Activated CD8-positive, alpha-beta memory T cell treated with anti-CD3 and anti-CD28 coated beads for 4 hours (primary cell): ENCODE results near the gene CCT3.
A peak's percentile ranks its signal among the peaks of the same experiment; 100 is the strongest.
"Not testable (repeated sequence)": the region's sequence is repeated elsewhere in the genome, so short reads cannot be mapped to it uniquely, and the experiment has no call there.

Experiments
- DNase-seq, 2 donors: peaks; one replicate each; pipeline ENCODE4 v3.0.0-alpha.2; 2020; ENCODE audit warnings: low read depth in 2 of 2

Gene CCT3

GRCh38 chr1:156338180-156338976 is at the start of gene CCT3, which contains the start of gene TSACC:
CCT3 (minus strand) TSS chr1:156338292; CDS start chr1:156338184, 108 bp downstream.
TSACC (plus strand) TSS chr1:156338526; CDS start chr1:156339758, 1,232 bp downstream.
- peak; percentile 98 for DNase-seq

- no peak for DNase-seq
Measured at GRCh38 chr1:156387870-156388173, 49.7 kb upstream of the CCT3 start.

DNA sequence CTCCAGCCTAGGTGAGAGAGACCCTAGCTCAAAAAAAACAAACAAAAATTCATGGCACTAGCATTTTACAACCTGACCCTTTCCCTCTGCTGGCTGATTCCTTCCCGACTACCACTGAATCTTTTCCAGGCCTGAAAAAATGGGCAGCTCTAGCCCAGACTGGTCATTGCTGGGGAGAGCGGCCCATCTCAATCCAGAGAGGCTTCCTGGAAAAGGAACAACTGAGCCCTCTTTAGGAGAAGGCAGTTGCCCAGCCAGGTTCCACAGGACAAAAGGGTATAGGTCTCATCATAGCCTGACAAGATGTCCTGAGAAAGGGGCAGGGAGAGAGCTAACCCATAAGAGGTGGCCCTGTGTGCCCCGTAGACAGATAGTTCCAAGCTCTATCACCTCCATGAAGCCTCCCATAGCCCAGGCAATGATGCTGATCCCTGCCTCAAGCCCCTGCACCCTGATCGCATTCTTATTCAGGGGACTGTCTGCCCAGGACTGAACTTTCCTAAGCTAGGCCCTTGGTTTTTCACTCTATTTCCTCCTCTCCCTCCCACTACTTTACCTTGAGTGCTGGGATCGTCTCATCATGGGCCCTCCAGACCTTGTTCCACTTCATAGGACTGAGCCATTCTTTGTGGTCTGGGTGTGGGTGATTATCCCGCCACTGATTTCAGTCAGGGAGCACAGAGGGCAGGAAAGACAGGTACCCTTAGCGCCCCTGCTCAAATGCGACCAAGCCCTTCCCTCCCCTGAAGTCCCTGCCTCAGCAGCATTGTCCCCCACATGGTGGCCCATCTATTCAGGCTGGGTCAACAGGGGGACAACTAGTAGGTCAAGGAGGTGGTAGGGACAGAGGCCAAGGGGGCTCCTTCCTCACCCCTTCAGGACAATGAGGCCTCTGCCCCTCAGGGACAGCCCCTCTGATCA is 49.1 kb upstream of the CCT3 start:
- DNase-seq, result no peak

DNA sequence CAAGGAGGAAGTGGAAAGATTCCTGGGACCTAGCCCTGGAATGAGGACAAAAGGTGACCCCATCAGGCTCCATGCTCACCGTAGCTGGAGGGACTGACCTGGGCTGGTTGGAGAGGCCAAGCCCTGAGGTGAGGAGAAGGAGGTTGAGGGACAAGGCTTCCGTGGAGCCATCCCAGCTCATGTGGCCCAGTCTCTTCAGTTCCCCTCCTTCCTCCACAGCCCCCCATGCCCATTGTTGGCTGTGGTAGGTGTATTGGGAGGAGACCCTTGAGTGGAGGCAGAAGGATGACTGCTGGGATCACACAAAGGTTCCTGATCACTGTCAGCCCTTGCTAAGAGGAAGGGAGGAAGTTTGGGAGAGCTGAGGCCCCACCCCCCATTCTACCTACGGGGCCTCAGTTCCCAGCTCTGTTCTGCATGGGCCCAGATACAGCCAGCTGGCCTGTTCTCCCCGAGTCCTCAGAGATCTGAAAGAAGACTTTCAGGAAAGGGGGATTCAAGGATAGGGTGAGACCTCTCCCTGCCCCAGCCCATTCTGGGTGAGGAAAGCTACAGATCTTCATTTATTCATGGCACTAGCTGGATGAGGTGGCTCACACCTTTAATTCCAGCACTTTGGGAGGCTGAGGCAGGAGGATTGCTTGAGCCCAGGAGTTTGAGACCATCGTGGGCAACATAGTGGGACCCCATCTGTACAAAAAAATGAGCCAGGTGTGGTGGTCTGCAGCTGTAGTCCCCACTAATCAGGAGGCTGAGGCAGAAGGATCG is 48.2 kb upstream of the CCT3 start:
- DNase-seq, result no peak

- peak; percentile 52 to 53 for DNase-seq
Measured at GRCh38 chr1:156385534-156386031, 47.5 kb upstream of the CCT3 start.

DNA sequence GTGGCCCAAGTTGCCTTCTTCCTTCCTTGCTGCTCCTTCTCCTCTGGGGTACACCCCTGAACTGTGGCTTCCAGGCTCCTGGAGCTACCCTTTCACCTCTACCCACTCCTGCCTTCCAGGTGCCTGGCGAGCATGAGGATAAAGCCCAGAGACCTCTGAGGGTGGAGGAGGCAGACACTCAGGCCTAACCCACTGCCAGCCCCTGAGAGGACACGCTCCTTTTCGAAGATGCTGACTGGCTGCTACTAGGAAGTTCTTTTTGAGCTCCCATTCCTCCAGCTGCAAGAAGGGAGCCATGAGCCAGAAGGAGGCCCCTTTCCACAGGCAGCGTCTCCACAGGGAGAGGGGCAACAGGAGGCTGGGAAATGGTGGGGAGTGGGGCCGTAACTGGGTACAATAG is 46.6 kb upstream of the CCT3 start:
- DNase-seq, result no peak

DNA sequence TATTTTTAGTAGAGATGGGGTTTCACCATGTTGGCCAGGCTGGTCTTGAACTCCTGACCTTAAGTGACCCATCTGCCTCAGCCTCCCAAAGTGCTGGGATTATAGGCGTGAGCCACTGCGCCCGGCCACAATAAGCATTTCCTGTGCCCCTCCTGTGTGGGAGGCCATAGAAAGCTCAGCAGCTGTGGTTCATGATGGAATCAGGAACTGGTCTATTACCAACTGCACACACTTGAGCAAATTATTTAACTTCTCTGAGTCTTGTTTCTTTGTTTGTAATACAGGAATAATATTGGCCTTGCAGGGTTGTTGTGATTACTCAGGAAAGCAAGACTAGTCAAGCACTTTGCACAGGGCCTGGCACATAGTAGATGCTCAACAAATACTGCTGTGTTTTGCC is 45.9 kb upstream of the CCT3 start:
- no peak for DNase-seq

DNA sequence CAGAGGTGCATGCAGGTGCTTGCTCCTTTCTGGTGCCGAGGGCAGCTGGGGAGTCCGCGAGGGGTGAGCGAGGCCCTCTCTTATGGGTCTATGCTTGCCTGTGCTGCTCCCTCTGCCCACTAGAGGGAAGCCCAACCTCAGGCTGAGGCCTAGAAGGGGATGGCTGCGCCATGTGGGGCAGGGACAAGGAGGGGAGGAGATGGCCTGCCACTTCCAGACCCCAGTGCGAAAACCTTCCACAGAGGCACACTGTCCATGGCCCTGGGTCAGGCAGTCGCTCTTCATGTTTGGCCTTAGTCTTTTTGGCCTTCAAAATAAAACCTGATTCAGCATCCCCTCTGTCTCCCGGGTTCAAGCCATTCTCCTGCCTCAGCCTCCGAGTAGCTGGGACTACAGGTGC is 44.9 kb upstream of the CCT3 start:
- DNase-seq, result peak; percentile 10 to 26

- no peak for DNase-seq
Measured at GRCh38 chr1:156382561-156382960, 44.5 kb upstream of the CCT3 start.

- DNase-seq, result no peak
Measured at GRCh38 chr1:156379420-156380165, 41.5 kb upstream of the CCT3 start.

DNA sequence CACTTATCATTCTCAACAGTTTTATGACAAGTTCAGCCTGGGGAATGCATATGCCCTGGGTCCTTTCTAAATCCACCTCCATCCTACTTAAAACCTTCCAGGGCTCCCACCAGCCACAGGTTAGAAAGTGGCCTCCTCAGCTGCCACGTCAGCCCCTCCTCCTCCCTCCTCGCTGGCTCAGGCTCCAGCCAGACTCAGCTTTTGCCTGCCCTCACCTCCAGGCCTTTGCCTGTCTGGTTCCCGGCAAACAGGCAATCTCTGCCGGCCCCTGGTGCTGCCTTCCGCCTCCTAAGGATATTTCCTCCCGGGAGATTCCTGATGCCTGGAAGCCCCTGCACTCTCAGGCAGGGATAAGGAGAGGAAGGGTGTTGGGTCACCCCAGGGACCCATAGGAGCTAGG is 40.5 kb upstream of the CCT3 start:
- DNase-seq, result no peak

DNA sequence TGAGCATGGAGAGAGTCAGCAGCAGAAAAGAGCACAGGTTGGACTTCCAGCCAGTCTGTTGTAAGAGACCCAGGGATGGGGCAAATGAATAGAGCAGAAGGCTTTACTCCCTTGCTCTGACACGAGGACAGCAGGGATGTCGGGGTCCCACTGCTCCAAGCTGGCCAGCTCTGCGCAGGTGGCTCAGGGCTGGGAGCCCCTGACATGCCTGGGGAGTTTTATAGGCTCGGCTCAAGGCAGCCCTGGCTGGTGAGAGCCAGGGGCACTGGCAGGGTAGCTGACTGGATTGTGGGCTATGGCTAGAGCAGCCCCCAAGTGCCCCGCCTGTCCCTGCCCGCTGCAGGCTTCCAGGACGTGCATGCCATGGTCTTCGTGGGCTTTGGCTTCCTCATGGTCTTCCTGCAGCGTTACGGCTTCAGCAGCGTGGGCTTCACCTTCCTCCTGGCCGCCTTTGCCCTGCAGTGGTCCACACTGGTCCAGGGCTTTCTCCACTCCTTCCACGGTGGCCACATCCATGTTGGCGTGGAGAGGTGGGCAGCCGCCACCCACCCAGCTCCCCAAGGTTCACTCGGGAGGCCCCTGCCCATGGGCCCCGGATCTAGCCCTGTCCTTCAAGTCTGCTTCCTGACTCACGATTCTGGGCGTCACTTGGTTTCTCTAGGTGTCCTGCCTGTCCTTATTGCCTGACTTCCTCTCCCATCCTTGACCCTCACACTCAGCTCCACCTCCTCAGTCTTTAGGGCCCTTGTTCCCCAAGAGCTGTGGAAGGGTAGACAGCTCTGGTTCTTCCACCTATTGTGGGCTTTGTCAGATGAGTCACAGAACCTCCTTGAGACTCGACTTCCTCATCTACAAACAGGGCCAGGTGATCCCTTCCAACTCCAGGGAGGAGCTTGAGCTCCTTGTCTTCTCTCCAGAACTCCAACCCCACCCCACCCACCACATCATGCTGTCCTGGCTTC is 39.1 kb upstream of the CCT3 start:
- DNase-seq, result no peak

DNA sequence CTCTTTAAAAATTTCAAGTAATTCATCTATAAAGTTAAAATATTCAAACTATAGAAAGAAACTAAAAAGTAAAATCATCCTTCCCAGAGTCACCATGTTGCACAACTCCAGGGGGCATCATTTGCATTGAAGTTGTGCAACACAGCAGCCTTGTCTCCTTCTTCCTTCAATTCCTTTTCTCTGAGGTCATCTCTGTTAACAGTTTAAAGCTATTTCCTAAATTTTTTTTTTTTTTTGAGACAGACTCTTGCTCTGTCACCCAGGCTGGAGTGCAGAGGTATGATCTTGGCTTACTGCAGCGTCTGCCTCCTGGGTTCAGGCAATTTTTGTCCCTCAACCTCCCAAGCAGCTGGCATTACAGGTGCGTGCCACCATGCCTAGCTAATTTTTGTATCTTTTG is 38.1 kb upstream of the CCT3 start:
- no peak for DNase-seq

DNA sequence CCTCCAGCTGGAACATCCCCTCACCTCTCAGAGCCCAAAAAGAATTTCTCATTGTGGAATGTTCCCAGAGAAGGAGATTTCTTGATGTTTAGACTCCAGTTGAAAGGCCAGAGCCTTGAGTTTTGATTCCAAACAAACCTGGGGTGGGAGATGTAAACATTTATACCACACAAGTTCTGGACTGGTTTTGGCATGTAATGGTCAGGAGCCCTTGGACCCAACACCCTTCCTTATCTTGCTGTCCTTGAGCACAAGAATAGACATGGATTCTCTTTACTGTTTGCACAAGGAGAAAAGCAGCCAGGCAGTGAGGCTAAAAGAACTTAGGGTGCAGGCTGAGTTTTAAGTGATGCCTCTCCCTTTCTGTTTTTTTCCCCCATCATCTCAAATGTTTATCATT is 35.5 kb upstream of the CCT3 start:
- DNase-seq, result no peak

DNA sequence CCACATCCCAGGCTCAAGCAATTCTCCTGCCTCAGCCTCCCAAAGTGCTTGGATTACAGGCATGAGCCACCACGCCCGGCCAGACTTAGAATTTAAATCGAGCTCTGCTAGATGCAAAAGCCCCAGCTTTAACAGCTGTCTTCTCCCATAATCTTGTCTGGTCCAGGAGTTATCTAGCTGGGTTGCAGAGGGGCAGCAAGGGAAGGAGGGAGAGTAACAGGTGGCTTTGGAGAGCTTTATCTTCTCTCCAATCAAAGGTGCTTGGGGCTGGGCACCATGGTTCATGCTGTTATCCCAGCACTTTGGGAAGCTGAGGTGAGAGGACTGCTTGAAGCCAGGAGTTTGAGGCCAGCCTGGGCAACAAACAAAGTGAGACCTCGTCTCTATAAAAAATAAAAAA is 34.8 kb upstream of the CCT3 start:
- no peak for DNase-seq

GRCh38 chr1:156372265-156372586 is 34.1 kb upstream of the CCT3 start:
- no peak for DNase-seq

DNA sequence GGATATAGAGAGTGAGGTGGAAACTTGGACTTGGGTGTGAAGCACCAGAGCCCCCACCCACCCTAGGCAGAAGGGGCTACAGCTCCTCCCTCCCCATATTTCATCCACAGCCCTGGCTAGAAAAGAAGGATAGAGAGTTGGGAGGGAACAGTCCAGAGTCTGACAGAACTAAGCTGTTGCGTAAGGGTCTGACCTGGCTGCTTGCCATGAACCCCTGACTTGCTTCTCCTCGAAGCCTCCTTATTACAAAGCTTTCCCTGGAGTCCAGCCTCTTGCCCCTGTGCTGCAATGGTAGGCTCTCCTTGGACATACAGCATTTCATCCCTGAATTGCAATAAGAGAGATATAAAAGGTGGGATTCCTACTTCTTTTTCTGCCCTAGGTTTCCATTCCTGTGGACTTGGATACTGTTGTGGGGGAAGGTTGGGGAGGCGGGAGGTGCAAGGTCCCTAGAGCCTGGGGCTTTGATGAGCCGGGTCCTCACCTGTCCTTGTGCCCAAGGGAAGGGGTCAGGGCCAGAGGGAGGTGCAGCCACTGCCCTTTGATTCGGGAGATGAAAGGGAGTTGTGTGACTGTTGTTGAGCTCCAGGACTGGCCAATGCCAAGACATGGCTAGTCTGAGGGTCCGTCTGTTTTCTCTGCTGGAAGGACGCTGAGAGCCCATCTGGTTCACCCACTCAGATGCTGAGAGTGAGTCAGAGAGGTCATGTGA is 33.6 kb upstream of the CCT3 start:
- DNase-seq, result no peak

DNA sequence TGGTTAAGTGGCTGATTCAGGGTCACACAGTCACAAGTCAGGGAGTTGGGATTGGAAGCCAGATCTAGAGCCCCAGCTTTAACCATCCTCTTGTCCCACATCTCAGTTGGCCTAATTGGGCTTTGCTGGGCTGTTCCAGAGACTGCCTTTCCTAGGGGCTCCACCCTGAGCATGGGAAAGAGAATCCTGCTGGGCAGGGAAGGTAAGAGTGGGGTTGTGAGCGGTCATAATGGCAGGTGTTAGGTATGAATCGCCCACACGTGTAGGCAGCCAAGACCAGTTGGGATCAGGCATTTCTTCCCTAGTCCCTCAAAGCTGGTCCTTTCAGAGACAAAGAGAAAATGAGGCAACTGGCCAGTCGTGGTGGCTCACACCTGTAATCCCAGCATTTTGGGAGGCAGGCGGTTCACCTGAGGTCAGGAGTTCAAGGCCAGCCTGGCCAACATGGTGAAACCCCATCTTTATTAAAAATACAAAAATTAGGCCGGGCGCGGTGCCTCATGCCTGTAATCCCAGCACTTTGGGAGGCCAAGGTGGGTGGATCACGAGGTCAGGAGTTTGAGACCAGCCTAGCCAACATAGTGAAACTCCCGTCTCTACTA is 31.7 kb upstream of the CCT3 start:
- DNase-seq, result not testable (repeated sequence)
